Measurements from ENCODE around the gene NACA2.
"Not testable (repeated sequence)": the region's sequence is repeated elsewhere in the genome, so short reads cannot be mapped to it uniquely, and the experiment has no call there.

DNA sequence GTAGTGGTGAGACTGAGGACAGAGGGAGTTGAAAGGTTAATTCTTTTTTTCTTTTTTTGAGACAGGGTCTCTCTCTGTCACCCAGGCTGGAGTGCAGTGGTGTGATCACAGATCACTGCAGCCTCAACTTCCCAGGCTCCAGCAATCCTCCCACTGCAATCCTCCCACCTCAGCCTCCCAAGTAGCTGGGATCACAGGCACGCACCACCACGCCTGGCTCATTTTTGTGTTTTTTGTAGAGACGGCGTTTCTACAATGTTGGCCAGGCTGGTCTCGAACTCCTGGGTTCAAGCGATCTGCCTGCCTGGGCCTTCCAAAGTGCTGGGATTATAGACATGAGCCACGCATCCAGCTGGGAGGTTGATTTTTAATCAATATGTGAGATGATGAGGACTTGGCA lies 18.5 kb downstream of the NACA2 start:
- TF ChIP-seq, protein P1, sequence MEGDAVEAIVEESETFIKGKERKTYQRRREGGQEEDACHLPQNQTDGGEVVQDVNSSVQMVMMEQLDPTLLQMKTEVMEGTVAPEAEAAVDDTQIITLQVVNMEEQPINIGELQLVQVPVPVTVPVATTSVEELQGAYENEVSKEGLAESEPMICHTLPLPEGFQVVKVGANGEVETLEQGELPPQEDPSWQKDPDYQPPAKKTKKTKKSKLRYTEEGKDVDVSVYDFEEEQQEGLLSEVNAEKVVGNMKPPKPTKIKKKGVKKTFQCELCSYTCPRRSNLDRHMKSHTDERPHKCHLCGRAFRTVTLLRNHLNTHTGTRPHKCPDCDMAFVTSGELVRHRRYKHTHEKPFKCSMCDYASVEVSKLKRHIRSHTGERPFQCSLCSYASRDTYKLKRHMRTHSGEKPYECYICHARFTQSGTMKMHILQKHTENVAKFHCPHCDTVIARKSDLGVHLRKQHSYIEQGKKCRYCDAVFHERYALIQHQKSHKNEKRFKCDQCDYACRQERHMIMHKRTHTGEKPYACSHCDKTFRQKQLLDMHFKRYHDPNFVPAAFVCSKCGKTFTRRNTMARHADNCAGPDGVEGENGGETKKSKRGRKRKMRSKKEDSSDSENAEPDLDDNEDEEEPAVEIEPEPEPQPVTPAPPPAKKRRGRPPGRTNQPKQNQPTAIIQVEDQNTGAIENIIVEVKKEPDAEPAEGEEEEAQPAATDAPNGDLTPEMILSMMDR (conservative IDR thresholded peaks at IDR 0.05), result not testable (repeated sequence)
- TF ChIP-seq ZFX (IDR thresholded peaks at IDR 0.05), result not testable (repeated sequence)

Measured in C4-2B (cell line).